Ishikawa (cell line): ENCODE results near the gene SLC38A2.

Experiments used
- CEBPB ChIP-seq: IDR thresholded peaks from 2 replicates; pipeline ENCODE4 v1.6.1; 2012
- CREB1 ChIP-seq: IDR thresholded peaks from 2 replicates; pipeline ENCODE4 v1.6.1; 2012; ENCODE audit warnings: low read depth
- EGR1 ChIP-seq: IDR thresholded peaks from 2 replicates; pipeline ENCODE4 v1.6.1; 2012
- EP300 ChIP-seq: IDR thresholded peaks from 2 replicates; pipeline ENCODE4 v1.6.1; 2012; ENCODE audit warnings: borderline replicate concordance
- FOXM1 ChIP-seq: IDR thresholded peaks from 2 replicates; pipeline ENCODE4 v1.6.1; 2012; ENCODE audit warnings: low read depth, borderline replicate concordance
- MAX ChIP-seq: IDR thresholded peaks from 2 replicates; pipeline ENCODE4 v1.6.1; 2012
- NFIC ChIP-seq: IDR thresholded peaks from 2 replicates; pipeline ENCODE4 v1.6.1; 2012
- RAD21 ChIP-seq: IDR thresholded peaks from 2 replicates; pipeline ENCODE4 v1.6.1; 2012; ENCODE audit warnings: low read depth
- TAF1 ChIP-seq: IDR thresholded peaks from 2 replicates; pipeline ENCODE4 v1.6.1; 2012; ENCODE audit warnings: low read depth, mild to moderate bottlenecking
- TCF12 ChIP-seq: IDR thresholded peaks from 2 replicates; pipeline ENCODE4 v1.6.1; 2012; ENCODE audit warnings: low read depth
- TEAD4 ChIP-seq: IDR thresholded peaks from 2 replicates; pipeline ENCODE4 v1.6.1; 2012
- YY1 ChIP-seq: IDR thresholded peaks from 2 replicates; pipeline ENCODE4 v1.6.1; 2012; ENCODE audit warnings: low read depth
- ZBTB7A ChIP-seq: IDR thresholded peaks from 2 replicates; pipeline ENCODE4 v1.6.1; 2012; ENCODE audit warnings: low read depth
- TF ChIP-seq, protein P1 (sequence below): IDR thresholded peaks from 2 replicates; pipeline ENCODE4 v1.6.1; 2012
- TF ChIP-seq, protein P2 (sequence below): IDR thresholded peaks from 2 replicates; pipeline ENCODE4 v1.6.1; 2012; ENCODE audit warnings: low read depth, mild to moderate bottlenecking

Gene SLC38A2

GRCh38 chr12:46403719-46404070 is 31.1 kb upstream of the SLC38A2 start:
- no peak for TF ChIP-seq FOXM1
- TF ChIP-seq, protein P1, sequence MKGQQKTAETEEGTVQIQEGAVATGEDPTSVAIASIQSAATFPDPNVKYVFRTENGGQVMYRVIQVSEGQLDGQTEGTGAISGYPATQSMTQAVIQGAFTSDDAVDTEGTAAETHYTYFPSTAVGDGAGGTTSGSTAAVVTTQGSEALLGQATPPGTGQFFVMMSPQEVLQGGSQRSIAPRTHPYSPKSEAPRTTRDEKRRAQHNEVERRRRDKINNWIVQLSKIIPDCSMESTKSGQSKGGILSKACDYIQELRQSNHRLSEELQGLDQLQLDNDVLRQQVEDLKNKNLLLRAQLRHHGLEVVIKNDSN, result no peak
- no peak for TF ChIP-seq EP300
- no peak for TF ChIP-seq CEBPB
- TF ChIP-seq TEAD4, result no peak
- TF ChIP-seq, protein P2, sequence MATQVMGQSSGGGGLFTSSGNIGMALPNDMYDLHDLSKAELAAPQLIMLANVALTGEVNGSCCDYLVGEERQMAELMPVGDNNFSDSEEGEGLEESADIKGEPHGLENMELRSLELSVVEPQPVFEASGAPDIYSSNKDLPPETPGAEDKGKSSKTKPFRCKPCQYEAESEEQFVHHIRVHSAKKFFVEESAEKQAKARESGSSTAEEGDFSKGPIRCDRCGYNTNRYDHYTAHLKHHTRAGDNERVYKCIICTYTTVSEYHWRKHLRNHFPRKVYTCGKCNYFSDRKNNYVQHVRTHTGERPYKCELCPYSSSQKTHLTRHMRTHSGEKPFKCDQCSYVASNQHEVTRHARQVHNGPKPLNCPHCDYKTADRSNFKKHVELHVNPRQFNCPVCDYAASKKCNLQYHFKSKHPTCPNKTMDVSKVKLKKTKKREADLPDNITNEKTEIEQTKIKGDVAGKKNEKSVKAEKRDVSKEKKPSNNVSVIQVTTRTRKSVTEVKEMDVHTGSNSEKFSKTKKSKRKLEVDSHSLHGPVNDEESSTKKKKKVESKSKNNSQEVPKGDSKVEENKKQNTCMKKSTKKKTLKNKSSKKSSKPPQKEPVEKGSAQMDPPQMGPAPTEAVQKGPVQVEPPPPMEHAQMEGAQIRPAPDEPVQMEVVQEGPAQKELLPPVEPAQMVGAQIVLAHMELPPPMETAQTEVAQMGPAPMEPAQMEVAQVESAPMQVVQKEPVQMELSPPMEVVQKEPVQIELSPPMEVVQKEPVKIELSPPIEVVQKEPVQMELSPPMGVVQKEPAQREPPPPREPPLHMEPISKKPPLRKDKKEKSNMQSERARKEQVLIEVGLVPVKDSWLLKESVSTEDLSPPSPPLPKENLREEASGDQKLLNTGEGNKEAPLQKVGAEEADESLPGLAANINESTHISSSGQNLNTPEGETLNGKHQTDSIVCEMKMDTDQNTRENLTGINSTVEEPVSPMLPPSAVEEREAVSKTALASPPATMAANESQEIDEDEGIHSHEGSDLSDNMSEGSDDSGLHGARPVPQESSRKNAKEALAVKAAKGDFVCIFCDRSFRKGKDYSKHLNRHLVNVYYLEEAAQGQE, result no peak
- TF ChIP-seq MAX, result no peak
- TF ChIP-seq ZBTB7A, result no peak
- TF ChIP-seq TCF12, result no peak
- TF ChIP-seq YY1, result no peak
- TF ChIP-seq CREB1, result no peak
- no peak for TF ChIP-seq TAF1
- TF ChIP-seq EGR1, result no peak
- TF ChIP-seq NFIC, result no peak
- TF ChIP-seq RAD21, result no peak

- TF ChIP-seq YY1, result no peak
Measured at GRCh38 chr12:46402941-46403718, 30.6 kb upstream of the SLC38A2 start.

GRCh38 chr12:46402451-46402850 is 29.9 kb upstream of the SLC38A2 start:
- TF ChIP-seq TCF12 (no peak), EP300 (0 out of 2 replicates have a peak, but pooled peaks have one; percentile 26)

- TF ChIP-seq YY1 (no peak), CEBPB (no peak), NFIC (no peak), TEAD4 (no peak), TAF1 (no peak)
- TF ChIP-seq, protein P2, result no peak
Measured at GRCh38 chr12:46401662-46402061, 29.1 kb upstream of the SLC38A2 start.

GRCh38 chr12:46400406-46400805 is 27.8 kb upstream of the SLC38A2 start:
- TF ChIP-seq, protein P1, result no peak
- TF ChIP-seq YY1 (no peak), EP300 (no peak), TEAD4 (no peak), EGR1 (no peak), RAD21 (no peak), ZBTB7A (no peak), FOXM1 (no peak), MAX (no peak), NFIC (no peak), TAF1 (no peak), TCF12 (no peak)
- TF ChIP-seq, protein P2, result no peak
